Parathyroid adenoma (tissue), 2 donors: ENCODE results near the gene CD84.

Experiments used
- H2AFZ ChIP-seq: fragments of 300-600 bp; sonication (generic); one replicate; pipeline ENCODE4 v1.7.0; 2017; ENCODE audit warnings: antibody characterized with exemption, mild to moderate bottlenecking
- H3K27ac ChIP-seq: fragments of 300-600 bp; sonication (generic); one replicate; pipeline ENCODE4 v1.7.0; 2017
- H3K27me3 ChIP-seq: fragments of 300-600 bp; sonication (generic); one replicate; pipeline ENCODE4 v1.7.0; 2017; ENCODE audit warnings: low read length; ENCODE audit not compliant: control insufficient read depth, insufficient read depth
- H3K36me3 ChIP-seq: fragments of 300-600 bp; sonication (generic); one replicate; pipeline ENCODE4 v1.7.0; 2017; ENCODE audit warnings: low read length; ENCODE audit not compliant: control insufficient read depth, insufficient read depth
- H3K4me1 ChIP-seq: fragments of 300-600 bp; sonication (generic); one replicate; pipeline ENCODE4 v1.7.0; 2017; ENCODE audit warnings: control low read depth
- H3K4me2 ChIP-seq: fragments of 300-600 bp; sonication (generic); one replicate; pipeline ENCODE4 v1.7.0; 2017; ENCODE audit warnings: low read length
- H3K4me3 ChIP-seq: fragments of 300-600 bp; sonication (generic); one replicate; pipeline ENCODE4 v1.7.0; 2017; ENCODE audit warnings: low read depth, low read length
- H3K79me2 ChIP-seq: fragments of 300-600 bp; sonication (generic); one replicate; pipeline ENCODE4 v1.7.0; 2017; ENCODE audit warnings: control low read depth
- H3K9ac ChIP-seq: fragments of 300-600 bp; sonication (generic); one replicate; pipeline ENCODE4 v1.7.0; 2017; ENCODE audit warnings: mild to moderate bottlenecking
- H3K9me3 ChIP-seq: fragments of 300-600 bp; sonication (generic); one replicate; pipeline ENCODE4 v1.7.0; 2017; ENCODE audit warnings: low read length; ENCODE audit not compliant: control insufficient read depth
- TF ChIP-seq, protein P1 (sequence below): fragments of 300-600 bp; sonication (generic); IDR thresholded peaks from one replicate; pipeline ENCODE4 v1.7.0; 2017; ENCODE audit warnings: antibody characterized with exemption, mild to moderate bottlenecking
- donor health status: primary hyperparathyroidism.

The CD84 gene

DNA sequence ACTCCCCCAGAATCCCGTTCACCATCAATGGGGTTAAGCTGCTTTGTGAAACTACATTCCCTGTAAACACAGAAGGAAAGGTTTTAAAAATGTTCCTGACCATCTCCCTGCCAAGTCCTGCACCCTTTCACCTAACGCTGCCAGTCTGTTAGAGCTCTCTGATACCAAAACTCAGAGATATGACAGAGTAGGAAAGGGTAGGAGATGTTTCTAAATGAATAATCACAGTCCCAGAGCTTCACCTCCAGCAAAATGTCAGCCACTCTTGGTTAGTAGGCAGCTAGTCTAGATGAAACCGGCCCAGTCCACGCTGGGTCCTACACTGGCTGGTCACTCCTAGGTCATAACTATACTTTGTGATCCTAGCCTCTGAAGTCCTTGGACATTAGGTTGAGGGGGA, 83.0 kb downstream of the CD84 start:
- H3K79me2 ChIP-seq: no peaks in the 10 kb centered on the region
- H3K4me2 ChIP-seq: no peak overlapping the region
- TF ChIP-seq, protein P1, sequence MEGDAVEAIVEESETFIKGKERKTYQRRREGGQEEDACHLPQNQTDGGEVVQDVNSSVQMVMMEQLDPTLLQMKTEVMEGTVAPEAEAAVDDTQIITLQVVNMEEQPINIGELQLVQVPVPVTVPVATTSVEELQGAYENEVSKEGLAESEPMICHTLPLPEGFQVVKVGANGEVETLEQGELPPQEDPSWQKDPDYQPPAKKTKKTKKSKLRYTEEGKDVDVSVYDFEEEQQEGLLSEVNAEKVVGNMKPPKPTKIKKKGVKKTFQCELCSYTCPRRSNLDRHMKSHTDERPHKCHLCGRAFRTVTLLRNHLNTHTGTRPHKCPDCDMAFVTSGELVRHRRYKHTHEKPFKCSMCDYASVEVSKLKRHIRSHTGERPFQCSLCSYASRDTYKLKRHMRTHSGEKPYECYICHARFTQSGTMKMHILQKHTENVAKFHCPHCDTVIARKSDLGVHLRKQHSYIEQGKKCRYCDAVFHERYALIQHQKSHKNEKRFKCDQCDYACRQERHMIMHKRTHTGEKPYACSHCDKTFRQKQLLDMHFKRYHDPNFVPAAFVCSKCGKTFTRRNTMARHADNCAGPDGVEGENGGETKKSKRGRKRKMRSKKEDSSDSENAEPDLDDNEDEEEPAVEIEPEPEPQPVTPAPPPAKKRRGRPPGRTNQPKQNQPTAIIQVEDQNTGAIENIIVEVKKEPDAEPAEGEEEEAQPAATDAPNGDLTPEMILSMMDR: no peak
- H3K9ac ChIP-seq: no peak overlapping the region
- no peaks in the 10 kb centered on the region for H3K4me1 ChIP-seq
- no peaks in the 10 kb centered on the region for H3K36me3 ChIP-seq
- no peaks in the 10 kb centered on the region for H3K9me3 ChIP-seq
- no peak overlapping the region for H3K27ac ChIP-seq
- no peak overlapping the region for H2AFZ ChIP-seq
- no peak overlapping the region for H3K4me3 ChIP-seq
- H3K27me3 ChIP-seq: no peaks in the 10 kb centered on the region

GRCh38 chr1:160494620-160495019, 84.7 kb downstream of the CD84 start:
- H3K79me2 ChIP-seq: no peaks in the 10 kb centered on the region
- H3K27ac ChIP-seq: no peak overlapping the region
- no peaks in the 10 kb centered on the region for H3K27me3 ChIP-seq
- H3K9me3 ChIP-seq: no peaks in the 10 kb centered on the region
- no peaks in the 10 kb centered on the region for H3K36me3 ChIP-seq
- H3K4me3 ChIP-seq: no peak overlapping the region
- H3K4me1 ChIP-seq: no peaks in the 10 kb centered on the region
- H3K9ac ChIP-seq: no peak overlapping the region
- H3K4me2 ChIP-seq: no peak overlapping the region
- no peak overlapping the region for H2AFZ ChIP-seq
- TF ChIP-seq, protein P1: no peak

DNA sequence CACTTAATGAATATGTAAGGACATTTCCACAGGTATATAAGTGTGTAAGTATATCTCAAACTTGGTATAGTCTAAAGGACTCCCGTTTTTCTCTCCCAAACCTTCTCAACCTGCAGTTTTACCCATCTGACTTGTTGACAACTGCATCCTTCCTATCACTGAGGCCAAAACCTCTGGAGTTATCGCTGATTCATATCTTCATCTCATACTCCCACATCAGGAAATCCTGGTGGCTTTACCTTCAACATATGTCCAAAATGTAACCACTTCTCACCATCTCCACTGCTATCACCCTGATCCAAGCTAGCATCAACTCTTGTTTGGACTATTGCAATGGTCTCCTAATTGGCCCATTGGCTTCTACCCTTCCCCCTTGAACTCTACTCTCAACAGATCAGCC, 86.7 kb downstream of the CD84 start:
- Histone ChIP-seq H3K79me2 (no peaks in the 10 kb centered on the region), H3K27me3 (no peaks in the 10 kb centered on the region), H3K27ac (no peak overlapping the region), H3K4me2 (no peak overlapping the region), H3K9ac (no peak overlapping the region), H3K36me3 (no peaks in the 10 kb centered on the region), H2AFZ (no peak overlapping the region), H3K4me3 (no peak overlapping the region), H3K9me3 (no peaks in the 10 kb centered on the region), H3K4me1 (no peaks in the 10 kb centered on the region)
- TF ChIP-seq, protein P1: no peak

- H3K36me3 ChIP-seq: no peaks in the 10 kb centered on the region
- H3K4me3 ChIP-seq: no peak overlapping the region
- H3K4me1 ChIP-seq: no peaks in the 10 kb centered on the region
- no peaks in the 10 kb centered on the region for H3K9me3 ChIP-seq
- H2AFZ ChIP-seq: no peak overlapping the region
- TF ChIP-seq, protein P1: no peak
- no peak overlapping the region for H3K4me2 ChIP-seq
- no peak overlapping the region for H3K27ac ChIP-seq
- no peaks in the 10 kb centered on the region for H3K79me2 ChIP-seq
- H3K27me3 ChIP-seq: no peaks in the 10 kb centered on the region
- no peak overlapping the region for H3K9ac ChIP-seq
Observed at GRCh38 chr1:160491981-160492380, 87.3 kb downstream of the CD84 start.
